Endodermal cell (in vitro differentiated cells): ENCODE results near the gene SYNE1. TPM values are rescaled to one million over a fixed set of nuclear protein-coding genes. Genes with fewer than 3 reads are reported as not detected.

Experiments used
- DNase-seq: peaks from one replicate; pipeline ENCODE4 v3.0.0-alpha.2; 2017
- H3K27ac ChIP-seq: 2 replicates; pipeline ENCODE4 v1.5.1; 2013; ENCODE audit warnings: mild to moderate bottlenecking, low read depth, low read length, moderate library complexity
- H3K27me3 ChIP-seq: 2 replicates; pipeline ENCODE4 v1.6.1; 2013; ENCODE audit warnings: mild to moderate bottlenecking, low read length, moderate library complexity; ENCODE audit not compliant: insufficient read depth, control insufficient read depth, poor library complexity, severe bottlenecking
- H3K36me3 ChIP-seq: 2 replicates; pipeline ENCODE4 v1.7.0; 2013; ENCODE audit warnings: mild to moderate bottlenecking, low read length, moderate library complexity; ENCODE audit not compliant: control insufficient read depth, insufficient read depth
- H3K4me1 ChIP-seq: one replicate; pipeline ENCODE4 v1.7.0; 2013; ENCODE audit warnings: low read length; ENCODE audit not compliant: control insufficient read depth, insufficient read depth
- H3K4me3 ChIP-seq: 2 replicates; pipeline ENCODE4 v1.5.1; 2013; ENCODE audit warnings: mild to moderate bottlenecking, low read length, moderate library complexity
- H3K9ac ChIP-seq: 2 replicates; pipeline ENCODE4 v1.6.1; 2013; ENCODE audit warnings: mild to moderate bottlenecking, low read length, moderate library complexity; ENCODE audit not compliant: poor library complexity, severe bottlenecking; ENCODE audit errors: extremely low read depth
- H3K9me3 ChIP-seq: 2 replicates; pipeline ENCODE4 v1.6.1; 2013; ENCODE audit warnings: mild to moderate bottlenecking, low read length, moderate library complexity; ENCODE audit not compliant: control insufficient read depth
- H3K27ac Mint-ChIP-seq: 2 replicates; pipeline ENCODE4 v1.8.0; 2020; ENCODE audit warnings: mixed read lengths
- H3K27me3 Mint-ChIP-seq: 2 replicates; pipeline ENCODE4 v1.8.0; 2021; ENCODE audit warnings: mild to moderate bottlenecking, mixed read lengths; ENCODE audit not compliant: insufficient read depth
- H3K36me3 Mint-ChIP-seq: 2 replicates; pipeline ENCODE4 v1.8.0; 2020; ENCODE audit warnings: low read depth, mixed read lengths
- H3K4me1 Mint-ChIP-seq: 2 replicates; pipeline ENCODE4 v1.8.0; 2020; ENCODE audit warnings: mixed read lengths
- H3K4me3 Mint-ChIP-seq: 2 replicates; pipeline ENCODE4 v1.8.0; 2020; ENCODE audit warnings: mild to moderate bottlenecking, moderate library complexity, mixed read lengths
- H3K9me3 Mint-ChIP-seq: 2 replicates; pipeline ENCODE4 v1.8.0; 2020; ENCODE audit warnings: mild to moderate bottlenecking, mixed read lengths
- WGBS, 2 experiments: methylation state at CpG; one replicate each; pipeline versions ENCODE4 v1.1.5 to v1.1.7; 2013; ENCODE audit warnings: missing lambda C conversion rate in 2 of 2, mixed read lengths in 1 of 2; ENCODE audit not compliant: insufficient coverage in 1 of 2, insufficient read length in 1 of 2; 5-methylcytosine and 5-hydroxymethylcytosine counted together
- total RNA-seq, 2 donors: library from RNA; stranded (reverse); fragmentation: NEBNext Ultra II Directional in 1 of 2; extraction: Animal tissue kit (Norgen Biotek cat#: 25700) in 1 of 2; gene quantifications; 2 replicates in 1 of 2; 3 replicates in 1 of 2; pipeline ENCODE4 v1.2.1, GENCODE V29; 2021
- TF ChIP-seq, protein P1 (sequence below): fragments of 200-600 bp; sonication (generic); conservative IDR thresholded peaks from 2 replicates; pipeline ENCODE4 v1.5.0; 2021; ENCODE audit warnings: antibody characterized with exemption, mild to moderate bottlenecking

Gene SYNE1
- total RNA-seq, 2 donors from 2014 or later, result 7.9 to 9.5 TPM

DNA sequence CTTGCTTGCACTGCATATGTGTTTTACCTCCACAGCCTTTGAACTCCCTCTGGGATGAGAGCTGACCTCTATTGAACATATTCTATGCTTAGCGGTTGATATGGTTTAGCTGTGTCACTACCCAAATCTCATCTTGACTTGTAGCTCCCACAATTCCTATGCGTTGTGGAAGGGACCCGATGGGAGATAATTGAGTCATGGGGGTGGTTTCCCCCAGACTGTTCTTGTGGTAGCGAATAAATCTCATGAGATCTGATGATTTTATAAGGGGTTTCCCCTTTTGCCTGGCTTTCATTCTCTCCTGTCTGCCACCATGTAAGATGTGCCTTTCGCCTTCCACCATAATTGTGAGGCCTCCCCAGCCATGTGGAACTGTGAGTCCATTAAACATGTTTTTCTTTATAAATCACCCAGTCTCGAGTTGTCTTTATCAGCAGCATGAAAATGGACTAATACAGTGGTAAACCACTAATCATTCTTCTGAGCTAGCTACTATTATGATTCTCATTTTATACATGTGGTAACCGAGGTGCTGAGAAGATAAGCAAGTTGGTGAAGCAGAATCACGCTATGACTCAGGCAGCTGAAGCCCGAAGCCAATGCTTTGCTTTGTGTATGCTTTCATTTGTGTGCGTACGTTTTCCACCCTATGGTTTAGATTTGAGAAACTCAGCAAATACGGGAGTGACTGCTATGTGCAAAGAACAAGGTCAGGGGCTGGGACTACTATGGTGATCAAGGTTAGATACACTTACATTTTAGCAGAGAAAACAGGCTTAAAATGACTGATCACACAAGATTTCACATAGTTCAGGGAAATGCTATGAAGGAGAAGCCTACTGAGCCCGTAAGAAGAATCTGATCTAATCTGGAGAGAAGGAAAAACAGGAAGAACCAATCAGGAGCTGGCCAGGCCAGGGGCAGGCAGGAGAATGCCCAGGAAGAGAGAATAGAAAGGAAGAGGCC lies 466.2 kb downstream of the SYNE1 start:
- no peak overlapping the region for H3K9ac ChIP-seq
- WGBS, 2 experiments, result 84 to 91% methylated on average over 11 to 13 of the region's 13 CpGs

DNA sequence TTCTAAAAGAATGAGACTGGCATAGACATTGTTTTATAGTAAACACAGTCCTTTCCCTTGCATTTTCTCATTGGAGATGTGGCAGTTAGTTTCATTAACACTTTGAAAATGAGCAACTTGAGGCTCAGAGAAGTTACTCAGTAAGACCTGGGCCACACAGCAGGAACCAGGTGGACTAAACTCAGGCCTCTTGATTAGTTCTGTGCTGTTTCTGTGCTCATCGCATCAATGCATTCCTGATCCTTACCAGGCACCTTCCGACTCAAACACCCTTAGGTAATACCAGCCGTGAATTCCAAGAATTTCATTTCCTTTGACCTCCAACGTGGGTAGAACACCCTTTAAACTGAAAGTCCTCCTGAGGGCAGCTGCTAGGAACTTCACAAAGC lies 466.9 kb downstream of the SYNE1 start:
- Histone ChIP-seq H3K9me3 (peaks cover 7% of the 10 kb centered on the region), H3K9ac (no peak overlapping the region), H3K4me3 (no peak overlapping the region), H3K36me3 (peaks cover 4% of the 10 kb centered on the region), H3K27ac (no peak overlapping the region), H3K4me1 (no peaks in the 10 kb centered on the region), H3K27me3 (no peaks in the 10 kb centered on the region)
- DNase-seq, result no peak
- Mint-ChIP-seq H3K27me3 (no peaks in the 10 kb centered on the region), H3K9me3 (no peaks in the 10 kb centered on the region), H3K4me1 (no peaks in the 10 kb centered on the region), H3K4me3 (no peak overlapping the region), H3K27ac (no peak overlapping the region), H3K36me3 (peaks cover 4% of the 10 kb centered on the region)
- TF ChIP-seq, protein P1, sequence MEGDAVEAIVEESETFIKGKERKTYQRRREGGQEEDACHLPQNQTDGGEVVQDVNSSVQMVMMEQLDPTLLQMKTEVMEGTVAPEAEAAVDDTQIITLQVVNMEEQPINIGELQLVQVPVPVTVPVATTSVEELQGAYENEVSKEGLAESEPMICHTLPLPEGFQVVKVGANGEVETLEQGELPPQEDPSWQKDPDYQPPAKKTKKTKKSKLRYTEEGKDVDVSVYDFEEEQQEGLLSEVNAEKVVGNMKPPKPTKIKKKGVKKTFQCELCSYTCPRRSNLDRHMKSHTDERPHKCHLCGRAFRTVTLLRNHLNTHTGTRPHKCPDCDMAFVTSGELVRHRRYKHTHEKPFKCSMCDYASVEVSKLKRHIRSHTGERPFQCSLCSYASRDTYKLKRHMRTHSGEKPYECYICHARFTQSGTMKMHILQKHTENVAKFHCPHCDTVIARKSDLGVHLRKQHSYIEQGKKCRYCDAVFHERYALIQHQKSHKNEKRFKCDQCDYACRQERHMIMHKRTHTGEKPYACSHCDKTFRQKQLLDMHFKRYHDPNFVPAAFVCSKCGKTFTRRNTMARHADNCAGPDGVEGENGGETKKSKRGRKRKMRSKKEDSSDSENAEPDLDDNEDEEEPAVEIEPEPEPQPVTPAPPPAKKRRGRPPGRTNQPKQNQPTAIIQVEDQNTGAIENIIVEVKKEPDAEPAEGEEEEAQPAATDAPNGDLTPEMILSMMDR, result no peak
- 90 to 91% methylated on average over 4 of the region's 4 CpGs for WGBS, 2 experiments

More for the DNA sequence above, 466.2 kb downstream of the SYNE1 start:
- Histone ChIP-seq H3K27ac (no peak overlapping the region), H3K36me3 (peaks cover 4% of the 10 kb centered on the region), H3K4me3 (no peak overlapping the region), H3K9me3 (peaks cover 7% of the 10 kb centered on the region), H3K27me3 (no peaks in the 10 kb centered on the region), H3K4me1 (no peaks in the 10 kb centered on the region)
- Mint-ChIP-seq H3K4me3 (no peak overlapping the region), H3K4me1 (no peaks in the 10 kb centered on the region), H3K36me3 (peaks cover 4% of the 10 kb centered on the region), H3K27me3 (no peaks in the 10 kb centered on the region), H3K9me3 (no peaks in the 10 kb centered on the region), H3K27ac (no peak overlapping the region)
- no peak for DNase-seq
- TF ChIP-seq, protein P1, result no peak

DNA sequence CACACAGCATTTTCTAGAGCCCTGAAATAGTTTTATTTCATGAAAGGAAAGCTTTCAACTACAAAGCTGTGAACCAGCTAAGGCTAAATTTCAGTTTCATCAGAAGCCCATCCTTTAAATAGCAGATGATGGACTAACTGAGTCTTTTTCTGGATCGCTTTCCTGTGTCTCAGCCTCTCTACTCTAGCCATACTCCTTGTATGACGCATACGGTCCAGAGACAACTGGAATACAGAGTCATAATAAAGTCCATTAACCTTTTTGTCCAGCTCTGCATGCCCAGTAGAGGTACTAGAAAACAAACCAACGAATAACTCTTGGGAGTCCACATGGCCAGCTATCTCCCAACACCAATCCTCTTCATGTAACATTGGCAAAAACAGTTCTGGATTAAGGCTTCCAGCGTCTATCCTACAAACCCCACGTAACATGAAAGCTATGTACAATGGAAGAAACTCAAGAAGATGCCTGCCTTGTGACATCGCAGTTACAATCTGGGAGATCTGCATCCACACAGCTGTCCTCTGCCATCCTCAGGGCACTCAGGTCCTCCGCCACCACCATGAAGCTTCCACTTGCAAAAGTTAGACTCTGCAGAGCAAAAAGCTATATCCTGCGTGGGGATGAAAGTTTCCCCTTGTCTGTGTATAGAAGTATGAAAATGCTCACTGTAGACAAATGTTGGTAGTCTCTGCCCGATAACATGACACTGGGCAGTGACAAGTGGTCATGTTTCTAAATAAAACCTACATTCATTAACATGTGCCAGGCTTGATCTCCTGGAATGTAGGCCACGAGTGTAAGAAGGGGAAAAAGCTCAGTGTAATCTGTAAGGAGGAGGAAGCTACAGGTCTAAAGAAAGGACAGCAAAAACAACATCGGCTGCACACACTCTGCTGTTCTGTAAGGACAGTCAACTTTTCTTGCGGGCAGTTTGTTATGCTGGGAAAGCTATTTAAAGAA lies 469.2 kb downstream of the SYNE1 start:
- Mint-ChIP-seq H3K9me3 (no peaks in the 10 kb centered on the region), H3K4me1 (no peaks in the 10 kb centered on the region), H3K27ac (no peak overlapping the region), H3K4me3 (no peak overlapping the region), H3K27me3 (no peaks in the 10 kb centered on the region), H3K36me3 (no peaks in the 10 kb centered on the region)
- Histone ChIP-seq H3K9ac (no peak overlapping the region), H3K36me3 (no peaks in the 10 kb centered on the region), H3K27ac (no peak overlapping the region), H3K27me3 (no peaks in the 10 kb centered on the region), H3K4me3 (no peak overlapping the region), H3K9me3 (no peaks in the 10 kb centered on the region), H3K4me1 (no peaks in the 10 kb centered on the region)
- DNase-seq, result no peak
- TF ChIP-seq, protein P1, result no peak
- 92 to 93% methylated on average over 9 to 13 of the region's 13 CpGs for WGBS, 2 experiments
